Neural crest cell (in vitro differentiated cells): ENCODE results near the gene CHORDC1. TPM values are rescaled to one million over a fixed set of nuclear protein-coding genes. Genes with fewer than 3 reads are reported as not detected.

ENCODE experiments used
- DNase-seq: peaks from one replicate; pipeline ENCODE4 v3.0.0; 2021; ENCODE audit warnings: low read depth, mixed read lengths, low spot score
- H3K27ac Mint-ChIP-seq: one replicate; pipeline ENCODE4 v1.8.0; 2021; ENCODE audit warnings: mild to moderate bottlenecking, mixed read lengths; ENCODE audit not compliant: unreplicated experiment
- H3K27me3 Mint-ChIP-seq: 2 replicates; pipeline ENCODE4 v1.8.0; 2021; ENCODE audit warnings: low read depth, mild to moderate bottlenecking, mixed read lengths
- H3K36me3 Mint-ChIP-seq: 2 replicates; pipeline ENCODE4 v1.8.0; 2021; ENCODE audit warnings: low read depth, mild to moderate bottlenecking, mixed read lengths
- H3K4me1 Mint-ChIP-seq: 2 replicates; pipeline ENCODE4 v1.8.0; 2021; ENCODE audit warnings: mixed read lengths
- H3K4me3 Mint-ChIP-seq: one replicate; pipeline ENCODE4 v1.8.0; 2021; ENCODE audit warnings: mild to moderate bottlenecking, mixed read lengths
- H3K9me3 Mint-ChIP-seq: 2 replicates; pipeline ENCODE4 v1.8.0; 2021; ENCODE audit warnings: mixed read lengths
- total RNA-seq: library from RNA; stranded (reverse); gene quantifications from 2 replicates; pipeline ENCODE4 v1.2.1, GENCODE V29; 2021
- TF ChIP-seq, protein P1 (sequence below): fragments of 200-600 bp; sonication (generic); conservative IDR thresholded peaks from 2 replicates; pipeline ENCODE4 v1.5.0; 2021; ENCODE audit warnings: antibody characterized with exemption, mild to moderate bottlenecking

CHORDC1 gene
- total RNA-seq, 1 donor from 2014 or later = 64.5 TPM

DNA sequence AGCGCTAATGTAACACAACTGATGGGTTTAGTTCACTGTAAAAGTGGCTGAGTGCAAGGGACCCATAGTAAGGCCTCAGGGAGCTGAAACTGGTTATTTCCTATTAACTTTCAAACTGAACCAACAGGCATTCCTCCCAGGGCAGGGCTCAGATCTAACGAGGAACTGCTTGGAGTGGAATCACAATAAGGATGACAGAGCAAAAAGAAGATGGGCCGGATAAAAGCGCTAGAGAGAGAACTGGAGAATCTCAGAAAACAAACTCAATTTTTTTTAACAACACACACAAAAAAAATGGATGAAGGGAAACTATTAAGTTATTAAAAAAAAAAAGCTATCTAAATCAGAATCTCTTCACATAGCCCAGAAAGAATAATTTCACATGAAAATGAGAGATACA, 14.2 kb upstream of the CHORDC1 start:
- TF ChIP-seq, protein P1, sequence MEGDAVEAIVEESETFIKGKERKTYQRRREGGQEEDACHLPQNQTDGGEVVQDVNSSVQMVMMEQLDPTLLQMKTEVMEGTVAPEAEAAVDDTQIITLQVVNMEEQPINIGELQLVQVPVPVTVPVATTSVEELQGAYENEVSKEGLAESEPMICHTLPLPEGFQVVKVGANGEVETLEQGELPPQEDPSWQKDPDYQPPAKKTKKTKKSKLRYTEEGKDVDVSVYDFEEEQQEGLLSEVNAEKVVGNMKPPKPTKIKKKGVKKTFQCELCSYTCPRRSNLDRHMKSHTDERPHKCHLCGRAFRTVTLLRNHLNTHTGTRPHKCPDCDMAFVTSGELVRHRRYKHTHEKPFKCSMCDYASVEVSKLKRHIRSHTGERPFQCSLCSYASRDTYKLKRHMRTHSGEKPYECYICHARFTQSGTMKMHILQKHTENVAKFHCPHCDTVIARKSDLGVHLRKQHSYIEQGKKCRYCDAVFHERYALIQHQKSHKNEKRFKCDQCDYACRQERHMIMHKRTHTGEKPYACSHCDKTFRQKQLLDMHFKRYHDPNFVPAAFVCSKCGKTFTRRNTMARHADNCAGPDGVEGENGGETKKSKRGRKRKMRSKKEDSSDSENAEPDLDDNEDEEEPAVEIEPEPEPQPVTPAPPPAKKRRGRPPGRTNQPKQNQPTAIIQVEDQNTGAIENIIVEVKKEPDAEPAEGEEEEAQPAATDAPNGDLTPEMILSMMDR = no peak
- Mint-ChIP-seq H3K9me3 (no peaks in the 10 kb centered on the region), H3K27ac (no peak overlapping the region), H3K4me3 (no peak overlapping the region), H3K27me3 (no peaks in the 10 kb centered on the region), H3K4me1 (peaks cover 14% of the 10 kb centered on the region), H3K36me3 (no peaks in the 10 kb centered on the region)
- DNase-seq = no peak

DNA sequence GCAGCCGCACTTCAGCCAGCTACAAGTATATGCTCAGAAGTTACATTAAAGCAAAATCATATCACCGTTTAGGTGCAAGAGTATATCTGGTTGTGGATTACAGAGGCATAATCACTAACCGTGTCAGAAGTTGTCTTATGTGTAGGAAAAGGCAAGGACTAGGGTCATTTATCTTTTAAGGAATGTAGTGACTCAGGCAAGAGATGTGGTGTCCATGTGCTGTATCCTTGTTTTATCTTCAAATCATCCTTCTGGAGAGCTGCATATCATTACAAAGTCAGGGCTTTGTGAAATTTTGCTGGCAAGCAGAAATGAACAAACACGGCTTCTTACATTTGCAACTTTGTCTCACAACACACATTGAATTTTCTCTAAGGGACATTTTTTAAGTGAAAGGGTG, 12.7 kb upstream of the CHORDC1 start:
- Mint-ChIP-seq H3K9me3 (no peaks in the 10 kb centered on the region), H3K4me3 (no peak overlapping the region), H3K36me3 (no peaks in the 10 kb centered on the region), H3K4me1 (peaks cover 8% of the 10 kb centered on the region), H3K27me3 (no peaks in the 10 kb centered on the region), H3K27ac (no peak overlapping the region)
- TF ChIP-seq, protein P1 = no peak
- no peak for DNase-seq

DNA sequence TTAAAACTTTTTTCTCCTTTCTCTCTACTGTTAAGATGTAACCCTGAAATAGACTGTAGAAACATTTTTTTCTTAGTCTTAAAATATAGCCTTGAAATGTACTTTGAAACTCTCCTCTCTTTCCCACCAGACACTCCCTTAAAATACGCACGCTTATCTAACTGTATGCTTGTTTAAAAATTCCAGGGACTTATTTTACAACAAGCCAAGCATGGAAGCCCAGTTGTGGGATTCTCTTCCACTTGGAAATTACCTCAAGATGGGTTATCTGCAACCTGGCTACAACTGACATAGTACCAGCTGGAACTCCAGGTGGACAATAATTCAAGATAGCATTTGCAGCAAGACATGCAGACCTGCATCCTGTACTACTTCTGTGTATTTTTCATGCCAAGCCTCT, 12.1 kb upstream of the CHORDC1 start:
- no peak overlapping the region for H3K4me3 Mint-ChIP-seq
- peaks cover 3% of the 10 kb centered on the region for H3K4me1 Mint-ChIP-seq
- H3K36me3 Mint-ChIP-seq = no peaks in the 10 kb centered on the region
- H3K27me3 Mint-ChIP-seq = no peaks in the 10 kb centered on the region
- DNase-seq = no peak
- no peak overlapping the region for H3K27ac Mint-ChIP-seq
- TF ChIP-seq, protein P1 = no peak
- no peaks in the 10 kb centered on the region for H3K9me3 Mint-ChIP-seq

DNA sequence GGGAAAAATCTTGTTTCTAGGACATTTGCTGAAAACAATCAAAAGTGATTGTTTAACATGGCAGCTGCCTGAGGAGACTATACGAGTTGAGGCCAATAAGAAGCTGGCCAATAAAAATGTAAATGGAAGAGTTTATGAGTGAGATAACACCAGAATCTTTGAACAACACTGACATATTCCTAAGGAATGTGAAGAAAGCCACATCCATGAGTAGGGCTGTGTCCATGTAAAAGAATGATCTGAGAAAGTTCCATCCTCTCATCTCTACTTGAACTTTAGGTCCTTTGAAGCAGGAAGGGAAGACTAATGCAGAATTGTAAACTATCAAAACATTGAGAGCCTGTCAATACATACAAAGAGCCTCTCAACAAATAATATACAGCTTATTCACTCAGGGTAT, 6.9 kb upstream of the CHORDC1 start:
- no peaks in the 10 kb centered on the region for H3K4me1 Mint-ChIP-seq
- no peaks in the 10 kb centered on the region for H3K27me3 Mint-ChIP-seq
- H3K36me3 Mint-ChIP-seq = no peaks in the 10 kb centered on the region
- H3K27ac Mint-ChIP-seq = no peak overlapping the region
- no peak for DNase-seq
- TF ChIP-seq, protein P1 = no peak
- no peak overlapping the region for H3K4me3 Mint-ChIP-seq
- peaks cover 2% of the 10 kb centered on the region for H3K9me3 Mint-ChIP-seq

DNA sequence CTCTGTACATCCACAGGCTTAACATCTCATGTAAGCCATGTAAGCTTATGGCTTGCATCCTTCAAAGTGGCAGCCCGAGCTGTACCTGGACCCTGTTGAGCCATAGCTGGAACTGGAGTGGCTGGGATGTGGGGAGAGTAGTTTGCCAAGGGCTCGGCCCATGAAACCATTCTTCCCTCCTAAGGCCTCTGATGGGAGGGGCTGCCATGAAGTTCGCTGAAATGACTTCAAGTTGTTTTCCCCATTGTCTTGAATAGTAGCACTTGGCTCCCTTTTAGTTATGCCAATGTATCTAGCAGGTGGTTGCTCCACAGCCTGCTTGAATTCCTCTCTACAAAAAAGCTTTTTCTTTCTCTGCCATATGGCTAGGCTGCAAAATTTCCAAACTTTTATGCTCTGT, 5.2 kb upstream of the CHORDC1 start:
- Mint-ChIP-seq H3K4me1 (peaks cover 11% of the 10 kb centered on the region), H3K36me3 (no peaks in the 10 kb centered on the region), H3K9me3 (peaks cover 2% of the 10 kb centered on the region), H3K27me3 (no peaks in the 10 kb centered on the region), H3K27ac (no peak overlapping the region), H3K4me3 (no peak overlapping the region)
- DNase-seq = no peak
- TF ChIP-seq, protein P1 = no peak

DNA sequence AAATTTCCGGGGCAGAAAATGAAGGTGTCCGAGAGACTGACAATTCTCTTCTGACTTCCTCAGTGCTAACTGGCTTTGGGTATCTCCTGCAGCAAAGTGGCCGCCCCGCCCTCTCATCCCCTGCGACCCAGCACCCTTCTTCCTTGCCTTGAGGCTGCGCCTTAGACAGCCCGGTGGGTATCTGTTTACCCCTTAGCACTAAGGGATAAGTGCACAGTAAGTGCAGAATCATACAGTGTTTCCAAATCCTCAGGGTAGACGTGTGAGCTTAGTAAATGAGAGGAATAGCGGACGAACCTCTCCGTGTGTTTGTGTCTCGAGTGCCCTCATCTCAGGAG, 368 bp upstream of the CHORDC1 start:
- TF ChIP-seq, protein P1 = no peak
- H3K9me3 Mint-ChIP-seq = no peaks in the 10 kb centered on the region
- H3K4me3 Mint-ChIP-seq = peak overlapping the region; percentile 97
- H3K27me3 Mint-ChIP-seq = no peaks in the 10 kb centered on the region
- H3K36me3 Mint-ChIP-seq = no peaks in the 10 kb centered on the region
- DNase-seq = no peak
- H3K4me1 Mint-ChIP-seq = peaks cover 43% of the 10 kb centered on the region
- peak overlapping the region; percentile 93 for H3K27ac Mint-ChIP-seq
